ENCODE results near the gene ABCA4.
"Not testable (repeated sequence)": the region's sequence is repeated elsewhere in the genome, so short reads cannot be mapped to it uniquely, and the experiment has no call there.

ABCA4 gene

GRCh38 chr1:93999840-94000415 is 121.0 kb downstream of the ABCA4 start:
- no peak for DNase-seq

DNA sequence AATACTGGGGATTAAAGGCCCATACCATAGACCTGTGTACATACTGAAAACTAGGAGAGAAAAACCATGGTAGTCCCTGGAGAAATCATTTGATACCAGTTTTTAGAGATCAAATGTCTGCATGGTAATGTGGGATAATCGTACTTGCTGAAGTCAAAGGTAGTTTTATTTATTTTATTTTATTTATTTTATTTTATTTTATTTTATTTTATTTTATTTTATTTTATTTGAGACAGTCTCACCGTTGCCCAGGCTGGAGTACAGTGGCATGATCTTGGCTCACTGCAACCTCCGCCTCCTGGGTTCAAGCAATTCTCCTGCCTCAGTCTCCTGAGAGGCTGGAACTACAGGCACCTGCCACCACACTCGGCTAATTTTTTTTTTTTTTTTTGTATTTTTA is 122.4 kb downstream of the ABCA4 start:
- not testable (repeated sequence) for DNase-seq

DNA sequence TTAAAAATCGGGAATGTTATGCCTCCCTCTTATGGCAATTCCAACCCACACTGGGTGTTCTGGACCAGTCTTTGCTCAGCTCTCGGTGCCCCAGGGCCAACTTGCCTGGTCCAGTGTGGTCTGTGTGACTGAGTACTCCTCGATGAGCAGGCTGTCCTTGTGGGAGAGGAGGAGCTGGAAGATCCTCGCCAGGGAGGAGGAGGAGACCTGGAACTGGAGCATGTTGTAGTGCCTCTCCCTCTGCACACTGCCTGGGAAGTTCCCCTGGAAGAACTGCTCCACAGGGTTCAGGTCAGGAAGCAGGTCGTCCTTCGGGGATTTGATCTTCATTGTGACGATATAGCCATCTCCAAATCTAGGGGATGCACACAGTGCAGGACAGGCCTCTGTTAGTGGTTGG is 123.2 kb downstream of the ABCA4 start:
- DNase-seq, result no peak

DNA sequence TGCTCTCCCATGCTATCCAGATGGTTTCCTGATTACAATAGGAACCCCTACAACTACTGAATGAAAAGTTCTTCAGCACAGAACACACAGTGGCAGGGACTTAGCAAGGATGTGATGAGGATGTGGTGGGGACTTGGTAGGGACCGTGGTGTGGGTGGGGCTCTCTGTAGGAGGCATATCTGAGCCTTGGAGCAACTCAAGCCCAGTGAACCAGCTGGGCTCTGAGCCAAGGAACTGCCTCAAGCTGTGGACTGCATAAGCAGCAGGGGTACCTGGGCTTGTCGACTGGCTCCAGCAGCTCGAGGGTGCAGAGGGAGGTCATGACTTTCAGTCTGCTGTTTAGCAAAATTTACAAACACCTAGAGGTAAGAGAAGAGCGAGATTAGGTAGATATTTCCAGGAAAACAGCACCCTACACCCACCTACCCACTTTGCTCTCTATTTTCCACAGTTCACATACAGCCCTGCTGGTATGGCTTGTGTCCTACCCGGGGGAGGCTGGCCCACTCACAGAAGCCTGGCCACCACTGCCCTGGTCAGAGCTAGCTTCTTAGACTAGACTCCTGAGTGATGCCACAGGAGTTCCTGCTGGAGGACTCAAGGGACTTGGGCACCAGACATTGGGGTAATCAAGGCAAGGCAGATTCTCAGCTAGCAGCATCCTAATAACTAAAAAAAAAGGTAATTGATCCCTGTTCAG is 125.0 kb downstream of the ABCA4 start:
- DNase-seq, result no peak

- no peak for DNase-seq
These were observed 127.2 kb downstream of the ABCA4 start for GRCh38 chr1:93993731-93994130.

DNA sequence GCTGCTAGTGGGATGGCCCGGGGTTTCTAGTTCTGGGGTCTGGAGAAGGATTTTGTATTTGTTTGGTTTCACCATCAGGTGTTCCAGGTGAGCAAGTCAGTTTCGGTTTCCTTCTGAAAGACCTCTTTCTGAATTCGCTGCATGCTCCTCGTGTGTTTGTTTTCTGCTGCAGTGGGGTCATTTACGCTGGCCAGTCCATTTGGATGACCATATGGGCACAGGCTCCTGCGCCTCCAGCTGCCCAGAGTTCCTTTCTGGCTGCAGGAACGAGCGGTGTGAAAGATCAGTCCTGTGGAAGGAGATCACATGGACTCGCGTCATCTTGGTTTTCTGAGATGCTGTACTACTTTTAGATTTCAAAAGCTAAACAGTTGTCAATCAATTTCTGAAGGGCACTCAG is 128.0 kb downstream of the ABCA4 start:
- DNase-seq, result no peak

DNA sequence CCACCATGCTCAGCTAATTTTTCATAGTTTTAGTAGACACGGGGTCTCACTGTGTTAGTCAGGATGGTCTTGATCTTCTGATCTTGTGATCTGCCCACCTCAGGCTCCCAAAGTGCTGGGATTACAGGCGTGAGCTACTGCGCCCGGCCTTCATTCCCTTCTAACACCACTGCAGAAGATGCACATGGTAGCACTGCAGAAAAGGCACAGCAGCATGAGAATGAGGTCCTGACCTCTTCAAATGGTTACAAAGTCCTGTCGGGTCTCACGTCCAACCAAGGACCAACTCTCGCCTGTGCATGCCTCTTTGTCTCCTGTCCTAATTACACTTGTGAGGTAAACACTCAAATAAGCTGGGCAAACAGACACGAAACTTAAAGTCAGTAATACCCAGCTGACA is 128.8 kb downstream of the ABCA4 start:
- DNase-seq, result no peak

DNA sequence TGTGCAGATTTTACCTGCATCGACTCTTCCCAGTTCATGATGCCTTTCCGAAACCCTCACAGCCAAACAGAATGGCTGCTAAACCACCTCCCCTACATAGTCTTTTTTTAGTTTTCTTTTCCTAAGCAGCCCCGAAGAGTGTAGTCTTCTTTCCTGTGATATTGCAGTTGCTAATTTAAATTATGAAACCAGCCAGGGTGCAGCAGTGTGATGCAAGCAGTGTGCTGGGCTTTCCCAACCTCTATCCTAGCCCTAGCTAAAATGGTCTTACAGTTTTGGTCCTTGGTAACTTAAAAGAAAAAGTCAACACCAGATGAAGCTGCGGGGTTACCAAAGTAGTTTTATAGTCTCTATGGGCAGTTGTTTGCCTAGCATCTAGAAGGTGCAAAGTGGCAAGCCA is 129.7 kb downstream of the ABCA4 start:
- no peak for DNase-seq

DNA sequence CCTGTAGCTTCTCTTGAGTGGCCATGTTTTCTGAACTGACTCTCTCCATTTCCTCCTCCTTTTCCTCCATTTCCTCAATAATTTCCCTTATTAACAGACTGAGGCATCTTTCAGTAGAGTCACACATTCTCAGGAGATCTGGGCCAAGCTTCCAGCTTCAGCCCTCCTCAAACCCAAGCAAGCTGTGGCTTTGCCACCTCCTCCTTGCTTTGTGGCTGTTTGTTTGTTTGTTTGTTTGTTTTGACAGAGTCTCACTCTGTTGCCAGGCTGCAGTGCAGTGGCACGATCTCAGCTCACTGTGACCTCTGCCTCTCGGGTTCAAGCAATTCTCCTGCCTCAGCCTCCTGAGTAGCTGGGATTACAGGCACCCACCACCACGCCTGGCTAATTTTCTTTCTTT is 130.5 kb downstream of the ABCA4 start:
- not testable (repeated sequence) for DNase-seq

GRCh38 chr1:93990010-93990409 is 130.9 kb downstream of the ABCA4 start:
- no peak for DNase-seq

GRCh38 chr1:93989601-93990000 is 131.3 kb downstream of the ABCA4 start:
- no peak for DNase-seq

- no peak for DNase-seq
These were observed 132.2 kb downstream of the ABCA4 start for GRCh38 chr1:93988634-93989350.

GRCh38 chr1:93981274-93981667 is 139.7 kb downstream of the ABCA4 start:
- no peak for DNase-seq

GRCh38 chr1:93980320-93981273 is 140.4 kb downstream of the ABCA4 start:
- DNase-seq, result no peak

DNA sequence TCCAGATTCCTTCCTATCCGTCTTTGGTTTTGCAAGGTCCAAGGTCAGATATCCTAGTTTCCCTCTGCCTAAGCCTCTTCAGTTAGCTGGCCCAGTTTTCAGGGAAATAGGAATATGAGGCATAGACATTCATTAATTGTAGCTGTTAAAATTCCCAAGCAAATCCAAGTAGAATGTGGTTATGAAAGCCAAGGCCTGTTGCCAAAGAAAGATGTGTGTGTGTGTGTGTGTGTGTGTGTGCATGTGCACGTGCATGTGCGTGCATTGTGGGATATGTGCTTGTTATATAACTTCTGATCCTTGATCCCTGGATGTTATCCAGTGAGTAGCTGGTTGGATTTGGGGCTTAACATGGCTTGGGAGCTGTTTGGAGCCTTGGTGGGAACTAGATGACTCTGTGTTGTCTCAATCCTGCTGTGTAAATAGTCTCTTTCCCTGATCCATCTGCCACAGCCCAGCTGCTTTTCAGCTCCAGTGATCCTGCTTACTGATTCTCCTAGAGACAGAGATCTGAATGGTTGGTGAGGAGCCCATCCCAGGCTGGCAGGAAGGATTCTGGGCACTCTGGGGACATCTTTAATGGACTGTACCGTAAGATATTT is 141.1 kb downstream of the ABCA4 start:
- DNase-seq, result no peak

DNA sequence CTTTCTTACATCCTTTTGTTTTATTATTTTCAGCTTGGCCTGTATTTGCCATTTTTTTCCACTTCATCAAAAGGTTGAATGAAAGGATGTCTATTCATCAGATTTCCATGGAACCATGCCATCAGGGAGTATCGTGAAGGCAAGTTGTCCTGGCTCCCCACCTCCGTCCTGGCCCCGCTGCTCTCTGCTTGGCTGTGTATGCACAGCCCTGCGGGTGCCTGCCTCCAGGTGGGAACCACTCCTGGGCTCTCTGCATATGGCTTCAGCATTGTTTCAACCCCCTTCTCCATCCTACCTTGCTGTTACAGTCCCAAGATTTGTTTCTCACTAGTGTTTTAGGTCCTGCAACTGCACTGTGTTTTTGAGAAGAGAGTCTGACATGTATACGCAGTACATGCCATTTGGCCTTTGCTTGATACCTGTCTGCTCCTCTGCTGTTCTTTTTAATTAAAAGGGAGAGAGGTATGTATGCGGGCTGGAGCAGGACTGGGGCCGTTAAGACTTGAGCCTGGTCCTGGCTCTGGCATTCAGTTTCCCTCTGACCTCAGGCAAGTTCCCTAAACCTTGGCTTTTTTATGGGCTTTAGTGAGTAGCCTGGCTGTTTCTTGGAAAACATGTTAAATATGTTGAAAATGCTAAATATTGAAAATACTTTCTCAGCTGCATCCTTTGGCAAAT is 141.8 kb downstream of the ABCA4 start:
- no peak for DNase-seq

- DNase-seq, result no peak
These were observed 143.4 kb downstream of the ABCA4 start for GRCh38 chr1:93977598-93977945.

GRCh38 chr1:93976711-93977597 is 144.0 kb downstream of the ABCA4 start:
- DNase-seq, result no peak

DNA sequence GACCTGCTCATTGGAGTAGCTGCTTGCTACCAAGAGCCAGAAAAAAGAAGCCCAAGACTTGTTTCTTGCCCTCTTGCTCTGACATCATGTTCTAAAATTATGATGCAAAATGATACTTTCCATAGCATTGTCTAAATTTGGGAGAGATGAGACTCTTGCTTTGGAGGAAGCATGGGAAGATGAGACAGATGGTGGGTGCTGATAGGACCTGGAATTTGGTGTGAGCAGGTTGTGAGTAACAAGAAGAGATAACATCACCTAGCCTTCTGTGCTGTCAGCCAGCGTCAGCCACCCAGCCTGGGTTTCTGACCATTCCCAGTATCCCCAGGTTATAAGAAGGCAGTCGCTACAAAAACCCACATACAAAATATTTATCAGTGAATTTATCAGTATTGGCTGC is 144.7 kb downstream of the ABCA4 start:
- DNase-seq, result no peak

GRCh38 chr1:93972341-93972740 is 148.6 kb downstream of the ABCA4 start:
- no peak for DNase-seq

- DNase-seq, result no peak
These were observed 151.1 kb downstream of the ABCA4 start for GRCh38 chr1:93969887-93970286.

Measured in NCI-H187 (cell line).